OCI-M2 (cell line): ENCODE data around the gene UNK.
A peak's percentile ranks its signal among the peaks of the same experiment; 100 is the strongest.
"Not testable (repeated sequence)": the region's sequence is repeated elsewhere in the genome, so short reads cannot be mapped to it uniquely, and the experiment has no call there.

Experiments used
- DNase-seq: peaks from one replicate; lab custom pipeline; 2025; ENCODE audit not compliant: unreplicated experiment; lab: John Stamatoyannopoulos, UW

Gene UNK

DNA sequence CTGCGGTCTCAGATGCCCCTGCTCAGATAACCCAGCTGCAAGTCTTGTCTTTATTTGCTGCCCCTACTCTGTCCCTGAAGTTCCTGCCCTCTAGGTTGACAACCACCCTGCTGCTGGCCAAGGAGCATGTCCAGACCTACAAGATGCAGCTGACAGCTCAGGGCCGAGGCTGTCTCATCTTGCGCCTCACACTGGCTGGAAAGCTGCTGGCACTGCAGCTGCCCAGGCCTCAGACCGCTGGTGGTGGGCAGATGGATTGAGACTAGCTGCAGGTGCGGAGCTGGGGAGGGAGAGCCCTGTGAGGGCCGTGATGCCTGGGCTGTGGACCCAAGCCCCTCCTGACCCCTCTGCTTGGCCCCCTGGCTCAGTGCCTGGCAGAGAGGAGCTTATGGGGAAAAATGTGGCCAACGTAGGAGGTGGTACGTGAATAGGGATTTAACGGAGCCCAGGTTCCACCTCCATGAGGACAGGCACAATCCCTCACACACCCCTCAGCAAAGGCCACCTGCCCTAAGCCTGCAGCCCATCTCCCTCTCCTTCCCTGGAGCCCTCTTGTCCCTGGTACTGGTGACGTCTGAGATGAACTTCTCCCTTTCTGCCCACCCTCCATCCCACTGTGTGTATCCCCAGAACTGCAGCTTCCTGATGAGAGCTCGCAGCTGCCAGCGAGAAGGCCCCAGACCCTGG is 11.3 kb upstream of the UNK start:
- no peak for DNase-seq

DNA sequence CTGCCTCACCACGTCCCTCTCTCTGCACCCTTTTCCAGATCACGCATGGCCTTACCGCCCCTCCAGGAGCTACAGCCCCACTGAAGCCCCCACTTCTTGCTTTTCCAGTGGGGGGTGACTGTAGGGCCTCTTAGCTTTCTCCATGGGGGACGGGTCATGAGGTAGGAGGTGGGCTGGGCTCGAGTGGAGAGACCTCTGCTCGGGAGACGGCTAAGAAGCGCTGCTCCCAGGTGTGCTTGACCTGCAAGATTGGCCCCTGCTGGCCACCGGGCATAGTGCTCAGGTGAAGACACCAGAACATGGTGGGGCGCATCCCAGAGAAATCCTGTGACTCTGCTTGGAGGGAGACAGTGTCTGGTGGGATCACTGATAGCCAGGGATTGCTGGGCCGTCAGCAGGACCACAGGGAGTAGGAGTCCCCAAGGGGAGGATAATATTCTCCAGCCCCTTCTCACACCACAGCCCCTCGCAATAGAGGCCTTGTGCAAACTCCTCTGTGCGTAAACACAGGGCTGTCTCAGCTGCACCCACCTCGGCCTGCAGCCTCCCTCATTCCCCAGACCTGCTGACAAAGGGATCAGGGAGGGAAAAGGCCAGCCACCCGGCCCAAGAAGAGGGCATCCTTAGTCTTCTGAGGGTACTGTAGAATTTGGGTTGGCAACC is 10.7 kb upstream of the UNK start:
- no peak for DNase-seq

- DNase-seq: no peak
These were observed 10.1 kb upstream of the UNK start for GRCh38 chr17:75774471-75774990.

- DNase-seq: no peak
These were observed 9.5 kb upstream of the UNK start for GRCh38 chr17:75774991-75775668.

GRCh38 chr17:75776386-75777295 is 8.0 kb upstream of the UNK start:
- DNase-seq: no peak

- no peak for DNase-seq
These were observed 7.2 kb upstream of the UNK start for GRCh38 chr17:75777296-75777922.

GRCh38 chr17:75778066-75778860 is 6.3 kb upstream of the UNK start:
- DNase-seq: not testable (repeated sequence)

DNA sequence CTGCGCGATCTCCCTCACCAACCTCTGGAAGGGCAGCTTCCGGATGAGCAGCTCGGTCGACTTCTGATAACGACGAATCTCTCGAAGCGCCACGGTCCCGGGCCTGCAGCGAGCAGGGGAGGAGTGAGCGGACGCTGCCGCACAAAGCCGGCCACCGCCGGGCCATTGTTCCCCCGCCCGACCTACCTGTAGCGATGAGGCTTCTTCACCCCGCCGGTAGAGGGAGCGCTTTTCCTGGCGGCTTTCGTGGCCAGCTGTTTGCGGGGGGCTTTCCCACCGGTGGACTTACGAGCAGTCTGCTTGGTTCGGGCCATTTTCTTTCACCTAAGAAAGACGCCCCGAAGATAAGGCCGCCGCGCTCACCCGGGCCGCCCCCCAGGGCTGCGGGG is 5.8 kb upstream of the UNK start:
- DNase-seq: no peak

- no peak for DNase-seq
These were observed 5.2 kb upstream of the UNK start for GRCh38 chr17:75779250-75779986.

- peak; percentile 89 for DNase-seq
These were observed 4.4 kb upstream of the UNK start for GRCh38 chr17:75779987-75780889.

DNA sequence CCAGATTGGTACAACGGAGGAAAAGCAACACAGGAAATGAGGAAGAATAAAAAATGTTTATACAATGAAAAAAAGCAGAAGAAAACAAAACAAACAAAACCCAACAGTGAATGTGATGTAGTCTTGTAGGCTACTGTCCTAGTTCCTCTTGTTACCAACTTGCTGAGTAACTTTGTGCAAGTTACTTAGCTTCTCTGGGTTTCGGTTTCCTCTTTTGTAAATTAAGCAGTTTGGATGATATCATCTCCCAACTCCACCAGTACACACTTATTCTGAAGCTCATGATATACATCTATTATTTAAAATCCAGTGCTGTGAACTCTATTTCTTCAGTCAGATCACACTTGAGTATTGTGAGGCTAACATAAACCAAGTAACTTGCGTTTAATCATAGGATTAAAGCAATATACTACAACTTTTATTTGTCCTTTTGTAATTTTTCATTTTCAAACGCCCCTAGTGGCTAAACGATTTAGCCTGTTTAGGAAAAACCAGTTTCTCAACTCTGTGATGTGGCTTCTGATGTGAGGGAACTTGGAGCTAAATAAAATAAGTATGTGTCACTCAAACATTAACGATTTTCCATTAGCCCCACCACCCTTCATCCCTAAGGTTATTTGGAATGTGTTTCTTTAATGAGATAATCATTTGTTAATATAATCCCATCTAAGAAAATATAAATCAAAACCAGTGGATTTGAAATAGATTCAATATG is 1.4 kb upstream of the UNK start:
- no peak for DNase-seq

GRCh38 chr17:75783803-75784472 is 668 bp upstream of the UNK start:
- no peak for DNase-seq

GRCh38 chr17:75785016-75785890 is 647 bp downstream of the UNK start:
- DNase-seq: no peak

- DNase-seq: no peak
These were observed 6.6 kb downstream of the UNK start for GRCh38 chr17:75791254-75791653.

GRCh38 chr17:75793460-75793859 is 8.9 kb downstream of the UNK start:
- no peak for DNase-seq
